Measurements from ENCODE around the gene GNB1. TPM values are rescaled to one million over a fixed set of nuclear protein-coding genes. Genes with fewer than 3 reads are reported as not detected.
"Not testable (repeated sequence)": the region's sequence is repeated elsewhere in the genome, so short reads cannot be mapped to it uniquely, and the experiment has no call there.

GNB1 gene
- total and polyA plus RNA-seq, 7 experiments from 2014 or later = 48.1 to 358 (median 232) TPM

DNA sequence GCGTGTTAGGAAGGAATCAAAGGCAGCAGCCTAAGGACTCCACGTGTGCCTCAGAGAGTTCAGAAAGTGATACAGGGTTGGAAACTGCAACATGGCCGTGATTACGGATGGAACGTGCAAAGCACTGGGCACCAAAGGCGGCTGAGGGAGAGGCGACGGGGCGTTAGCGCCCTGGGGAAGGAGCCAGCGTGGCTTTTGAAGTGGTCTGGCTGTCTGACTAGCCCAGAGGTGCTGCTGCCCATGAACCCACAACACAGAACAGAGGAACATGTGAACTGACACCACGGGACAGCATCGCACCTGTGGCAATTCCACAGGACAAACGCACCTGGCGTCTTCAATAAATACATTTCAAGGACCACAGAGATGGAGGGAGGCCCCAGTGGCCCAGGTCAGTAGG lies 46.2 kb upstream of the GNB1 start:
- ChIA-PET POLR2A (no interaction called here), CTCF (no interaction called here)
- H3K9me3 Mint-ChIP-seq = peaks cover 0 to 23% (median 0%) of the 10 kb centered on the region in 11 donors
- Histone ChIP-seq H3K36me3 (ENCODE audit: control insufficient read depth in 2 of 3, insufficient read depth in 3 of 3, low read length in 3 of 3) (no peaks in the 10 kb centered on the region), H3K9me3 (ENCODE audit: control insufficient read depth in 2 of 3, low read length in 3 of 3) (no peaks in the 10 kb centered on the region), H3K27ac (ENCODE audit: low read depth, low read length) (no peak overlapping the region), H3K4me3 (ENCODE audit: low read length) (no peak overlapping the region), H3K27me3 (ENCODE audit: control insufficient read depth in 2 of 2, insufficient read depth in 2 of 2, low read length in 2 of 2) (no peaks in the 10 kb centered on the region), H3K4me1 (ENCODE audit: control insufficient read depth in 2 of 2, insufficient read depth in 2 of 2, low read length in 2 of 2) (no peaks in the 10 kb centered on the region)
- no peak overlapping the region for H3K27ac Mint-ChIP-seq
- intact Hi-C loops (cut with micrococcal nuclease) = no loop called here
- no peaks in the 10 kb centered on the region for H3K27me3 Mint-ChIP-seq
- H3K36me3 Mint-ChIP-seq = peaks cover 0 to 7% (median 0%) of the 10 kb centered on the region in 5 donors
- no peak overlapping the region for H3K4me3 Mint-ChIP-seq
- ATAC-seq (no peak), DNase-seq (no peak)
- no peaks in the 10 kb centered on the region for H3K4me1 Mint-ChIP-seq

DNA sequence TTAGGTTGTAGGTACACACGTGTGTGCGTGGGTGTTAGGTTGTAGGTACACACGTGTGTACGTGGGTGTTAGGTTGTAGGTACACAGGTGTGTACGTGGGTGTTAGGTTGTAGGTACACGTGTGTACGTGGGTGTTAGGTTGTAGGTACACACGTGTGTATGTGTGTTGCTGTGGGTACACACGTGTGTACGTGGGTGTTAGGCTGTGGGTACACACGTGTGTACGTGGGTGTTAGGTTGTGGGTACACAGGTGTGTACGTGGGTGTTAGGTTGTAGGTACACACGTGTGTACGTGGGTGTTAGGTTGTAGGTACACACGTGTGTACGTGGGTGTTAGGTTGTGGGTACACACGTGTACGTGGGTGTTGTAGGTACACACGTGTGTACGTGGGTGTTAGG lies 44.0 kb upstream of the GNB1 start:
- H3K27ac ChIP-seq (ENCODE audit: low read depth, low read length); H3K4me3 ChIP-seq (ENCODE audit: low read length); H3K9me3 ChIP-seq (ENCODE audit: control insufficient read depth in 2 of 3, low read length in 3 of 3); H3K27ac Mint-ChIP-seq; intact Hi-C loops (cut with micrococcal nuclease); POLR2A ChIA-PET; H3K27me3 Mint-ChIP-seq; H3K36me3 ChIP-seq (ENCODE audit: control insufficient read depth in 2 of 3, insufficient read depth in 3 of 3, low read length in 3 of 3); H3K4me1 Mint-ChIP-seq; H3K36me3 Mint-ChIP-seq; ATAC-seq; H3K4me1 ChIP-seq (ENCODE audit: control insufficient read depth in 2 of 2, insufficient read depth in 2 of 2, low read length in 2 of 2); CTCF ChIA-PET; DNase-seq; H3K27me3 ChIP-seq (ENCODE audit: control insufficient read depth in 2 of 2, insufficient read depth in 2 of 2, low read length in 2 of 2); H3K4me3 Mint-ChIP-seq: not testable (repeated sequence)
- peaks cover 0 to 23% (median 0%) of the 10 kb centered on the region in 11 donors for H3K9me3 Mint-ChIP-seq

DNA sequence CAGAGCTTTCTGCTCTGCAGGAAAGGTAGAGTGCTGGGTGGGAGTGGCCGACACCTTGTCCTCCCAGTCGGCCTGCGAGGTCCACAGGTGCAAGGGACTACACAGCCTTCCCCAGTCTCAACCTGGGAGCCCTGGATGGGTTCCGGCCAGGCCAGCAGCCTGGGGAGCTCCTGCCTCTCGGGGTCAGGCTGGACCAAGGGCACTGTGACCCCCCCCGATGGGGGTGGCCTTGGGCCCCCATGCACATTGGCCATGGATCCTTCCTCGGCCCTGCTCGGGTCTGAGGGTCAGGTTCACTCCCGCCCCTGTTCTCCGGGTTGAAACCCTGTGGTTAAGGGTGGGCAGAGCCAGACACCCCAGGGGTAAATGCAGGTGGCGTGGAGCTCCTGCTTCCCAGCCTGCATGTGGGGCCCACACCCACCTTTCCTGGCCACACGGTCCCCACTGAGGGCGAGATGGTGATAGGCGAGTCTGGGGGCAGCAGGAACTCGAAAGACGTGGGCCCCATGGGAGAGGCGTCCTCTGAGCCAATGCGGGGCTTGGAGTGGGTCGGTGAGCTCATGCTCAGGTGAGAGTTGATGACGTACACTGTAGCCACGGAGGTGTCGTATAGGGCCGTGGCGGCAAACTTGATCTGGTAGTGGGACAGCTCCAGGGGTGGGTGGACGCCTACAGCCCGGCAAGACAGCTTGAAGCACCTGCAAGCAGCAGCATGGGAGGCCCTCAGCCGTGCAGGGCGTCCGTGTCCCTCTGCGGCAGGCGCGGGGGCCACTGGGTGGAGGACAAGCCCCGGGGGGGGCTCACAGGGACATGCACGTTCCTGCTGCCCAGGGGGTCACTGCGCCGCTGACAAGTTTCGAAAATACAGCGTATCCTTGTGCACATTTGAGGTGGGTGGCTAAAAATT lies 39.0 kb upstream of the GNB1 start:
- no peak for DNase-seq
- no peaks in the 10 kb centered on the region for H3K36me3 ChIP-seq (ENCODE audit: control insufficient read depth in 2 of 3, insufficient read depth in 3 of 3, low read length in 3 of 3)
- no peaks in the 10 kb centered on the region for H3K27me3 ChIP-seq (ENCODE audit: control insufficient read depth in 2 of 2, insufficient read depth in 2 of 2, low read length in 2 of 2)
- CTCF ChIA-PET = no interaction called here
- H3K27ac ChIP-seq (ENCODE audit: low read depth, low read length) = no peak overlapping the region
- Mint-ChIP-seq H3K9me3 (peaks cover 0 to 12% (median 0%) of the 10 kb centered on the region in 11 donors), H3K4me1 (no peaks in the 10 kb centered on the region), H3K4me3 (no peak overlapping the region), H3K36me3 (peaks cover 0 to 7% (median 0%) of the 10 kb centered on the region in 5 donors), H3K27me3 (no peaks in the 10 kb centered on the region), H3K27ac (no peak overlapping the region)
- no peak for ATAC-seq
- no peak overlapping the region for H3K4me3 ChIP-seq (ENCODE audit: low read length)
- intact Hi-C loops (cut with micrococcal nuclease) = no loop called here
- no peaks in the 10 kb centered on the region for H3K4me1 ChIP-seq (ENCODE audit: control insufficient read depth in 2 of 2, insufficient read depth in 2 of 2, low read length in 2 of 2)
- POLR2A ChIA-PET = no interaction called here
- no peaks in the 10 kb centered on the region for H3K9me3 ChIP-seq (ENCODE audit: control insufficient read depth in 2 of 3, low read length in 3 of 3)

DNA sequence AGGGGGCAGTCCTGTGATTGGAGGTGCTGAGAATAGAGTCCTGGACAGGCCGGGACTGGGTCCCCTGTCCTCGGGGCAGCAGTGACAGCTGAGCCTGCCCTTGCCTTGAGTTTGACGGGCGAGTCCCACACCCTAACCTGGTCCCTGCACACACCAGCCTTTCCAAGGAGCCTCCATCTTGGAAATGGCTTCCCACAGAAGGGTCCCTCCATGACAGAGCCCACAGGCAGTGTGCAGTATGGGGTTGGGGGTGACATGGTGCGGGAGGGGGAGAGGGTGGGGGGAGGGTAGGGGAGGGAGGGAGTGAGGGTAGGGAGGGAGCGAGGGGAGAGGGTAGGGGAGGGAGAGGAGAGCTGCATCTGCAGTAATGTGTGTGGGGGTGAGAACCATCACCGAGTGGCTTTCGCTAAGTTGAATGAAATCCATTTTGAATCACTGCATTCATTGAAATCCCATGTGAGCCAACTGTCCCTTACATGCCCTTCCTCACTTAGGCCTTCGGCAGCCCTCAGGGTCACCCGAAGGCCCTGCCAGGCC lies 38.3 kb upstream of the GNB1 start:
- Histone ChIP-seq H3K27ac (ENCODE audit: low read depth, low read length) (no peak overlapping the region), H3K4me1 (ENCODE audit: control insufficient read depth in 2 of 2, insufficient read depth in 2 of 2, low read length in 2 of 2) (no peaks in the 10 kb centered on the region), H3K9me3 (ENCODE audit: control insufficient read depth in 2 of 3, low read length in 3 of 3) (no peaks in the 10 kb centered on the region), H3K4me3 (ENCODE audit: low read length) (no peak overlapping the region), H3K27me3 (ENCODE audit: control insufficient read depth in 2 of 2, insufficient read depth in 2 of 2, low read length in 2 of 2) (no peaks in the 10 kb centered on the region), H3K36me3 (ENCODE audit: control insufficient read depth in 2 of 3, insufficient read depth in 3 of 3, low read length in 3 of 3) (no peaks in the 10 kb centered on the region)
- ATAC-seq = no peak
- H3K9me3 Mint-ChIP-seq = peaks cover 0 to 5% (median 0%) of the 10 kb centered on the region in 11 donors
- ChIA-PET CTCF (no interaction called here), POLR2A (no interaction called here)
- intact Hi-C loops (cut with micrococcal nuclease) = no loop called here
- no peak overlapping the region for H3K27ac Mint-ChIP-seq
- no peak overlapping the region for H3K4me3 Mint-ChIP-seq
- H3K36me3 Mint-ChIP-seq = peaks cover 0 to 2% (median 0%) of the 10 kb centered on the region in 5 donors
- H3K27me3 Mint-ChIP-seq = no peaks in the 10 kb centered on the region
- no peaks in the 10 kb centered on the region for H3K4me1 Mint-ChIP-seq
- DNase-seq = no peak

DNA sequence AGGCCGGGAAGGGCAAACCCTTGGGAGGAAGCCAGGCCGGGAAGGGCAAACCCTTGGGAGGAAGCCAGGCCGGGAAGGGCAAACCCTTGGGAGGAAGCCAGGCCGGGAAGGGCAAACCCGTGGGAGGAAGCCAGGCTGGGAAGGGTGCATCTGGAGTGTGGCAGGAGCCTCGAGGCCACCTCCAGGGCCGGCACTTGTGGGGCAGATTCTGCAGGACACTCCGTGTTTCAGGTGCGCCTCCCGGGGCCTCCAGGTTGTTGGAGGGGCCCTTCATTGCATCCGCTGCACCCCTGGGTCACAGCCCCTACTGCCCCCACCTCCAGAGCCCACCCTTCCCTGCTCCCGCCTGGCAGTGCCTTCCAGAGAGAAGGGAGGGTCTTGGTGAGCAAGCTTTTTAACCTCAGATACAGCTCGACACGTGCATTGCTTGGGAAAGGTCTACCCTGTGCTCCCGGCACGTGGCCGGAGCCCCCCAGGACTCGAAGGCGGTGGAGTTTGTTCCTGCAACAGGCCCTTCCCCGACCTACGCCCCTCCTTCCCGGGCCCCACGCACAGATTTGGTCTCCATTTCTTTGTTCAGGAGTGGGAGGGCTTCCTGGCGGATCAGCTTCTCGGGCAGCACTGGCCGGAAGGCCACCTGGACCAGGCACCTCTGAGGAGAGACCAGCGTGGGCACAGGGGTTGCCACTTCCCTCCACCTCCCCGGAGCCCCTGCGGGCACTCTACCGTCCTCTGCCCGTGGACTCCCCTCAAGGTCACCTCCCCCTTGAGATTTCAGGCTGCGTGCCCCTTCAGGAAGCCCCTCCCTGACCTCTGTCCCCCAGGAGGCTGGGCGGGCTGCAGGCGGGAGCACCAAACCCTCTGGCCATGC lies 37.6 kb upstream of the GNB1 start:
- no peak overlapping the region for H3K27ac Mint-ChIP-seq
- H3K9me3 ChIP-seq (ENCODE audit: control insufficient read depth in 2 of 3, low read length in 3 of 3) = no peaks in the 10 kb centered on the region
- ATAC-seq (no peak), DNase-seq (no peak)
- no peaks in the 10 kb centered on the region for H3K27me3 Mint-ChIP-seq
- H3K4me3 Mint-ChIP-seq = no peak overlapping the region
- POLR2A ChIA-PET = no interaction called here
- H3K27me3 ChIP-seq (ENCODE audit: control insufficient read depth in 2 of 2, insufficient read depth in 2 of 2, low read length in 2 of 2) = no peaks in the 10 kb centered on the region
- no peaks in the 10 kb centered on the region for H3K36me3 ChIP-seq (ENCODE audit: control insufficient read depth in 2 of 3, insufficient read depth in 3 of 3, low read length in 3 of 3)
- H3K9me3 Mint-ChIP-seq = peaks cover 0 to 1% (median 0%) of the 10 kb centered on the region in 11 donors
- no peak overlapping the region for H3K4me3 ChIP-seq (ENCODE audit: low read length)
- CTCF ChIA-PET = no interaction called here
- no peaks in the 10 kb centered on the region for H3K4me1 ChIP-seq (ENCODE audit: control insufficient read depth in 2 of 2, insufficient read depth in 2 of 2, low read length in 2 of 2)
- H3K4me1 Mint-ChIP-seq = no peaks in the 10 kb centered on the region
- H3K36me3 Mint-ChIP-seq = no peaks in the 10 kb centered on the region
- intact Hi-C loops (cut with micrococcal nuclease) = no loop called here
- H3K27ac ChIP-seq (ENCODE audit: low read depth, low read length) = no peak overlapping the region

DNA sequence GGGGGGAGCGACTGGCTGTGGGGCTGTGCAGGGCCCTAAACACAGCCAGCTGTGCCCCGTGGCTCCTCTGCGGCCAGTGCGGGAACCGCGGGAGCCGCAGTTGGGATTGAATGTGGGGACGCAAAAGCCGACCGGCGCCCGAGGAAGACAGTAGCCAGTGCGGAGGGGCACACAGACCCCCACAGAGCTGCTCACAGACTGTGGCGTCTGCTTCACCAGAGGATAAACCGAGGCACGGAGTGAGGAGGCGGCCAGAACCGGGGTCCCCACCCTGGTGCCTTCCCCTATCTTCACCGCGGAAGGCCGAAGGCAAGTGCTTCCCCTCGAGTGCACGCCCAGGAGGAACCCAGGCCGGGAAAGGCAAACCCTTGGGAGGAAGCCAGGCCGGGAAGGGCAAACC lies 36.9 kb upstream of the GNB1 start:
- CTCF ChIA-PET = no interaction called here
- no peak overlapping the region for H3K4me3 Mint-ChIP-seq
- no peaks in the 10 kb centered on the region for H3K27me3 ChIP-seq (ENCODE audit: control insufficient read depth in 2 of 2, insufficient read depth in 2 of 2, low read length in 2 of 2)

More for the DNA sequence above, 36.9 kb upstream of the GNB1 start:
- no peaks in the 10 kb centered on the region for H3K4me1 ChIP-seq (ENCODE audit: control insufficient read depth in 2 of 2, insufficient read depth in 2 of 2, low read length in 2 of 2)
- H3K27ac ChIP-seq (ENCODE audit: low read depth, low read length) = no peak overlapping the region
- POLR2A ChIA-PET = no interaction called here
- H3K4me1 Mint-ChIP-seq = no peaks in the 10 kb centered on the region
- no peak for ATAC-seq
- H3K9me3 ChIP-seq (ENCODE audit: control insufficient read depth in 2 of 3, low read length in 3 of 3) = no peaks in the 10 kb centered on the region
- H3K4me3 ChIP-seq (ENCODE audit: low read length) = no peak overlapping the region
- H3K27me3 Mint-ChIP-seq = no peaks in the 10 kb centered on the region
- H3K27ac Mint-ChIP-seq = no peak overlapping the region
- no peaks in the 10 kb centered on the region for H3K36me3 Mint-ChIP-seq
- intact Hi-C loops (cut with micrococcal nuclease) = no loop called here
- no peaks in the 10 kb centered on the region for H3K9me3 Mint-ChIP-seq
- DNase-seq = no peak
- no peaks in the 10 kb centered on the region for H3K36me3 ChIP-seq (ENCODE audit: control insufficient read depth in 2 of 3, insufficient read depth in 3 of 3, low read length in 3 of 3)

Measured in naive thymus-derived CD4-positive, alpha-beta T cell (primary cell).